GM18505 (cell line): ENCODE data around the gene USP16.

Experiments
- ATAC-seq: cut with Tn5 transposase; IDR thresholded peaks from one replicate; pipeline ENCODE4 v1.9.1; 2021; ENCODE audit not compliant: unreplicated experiment
- POLR2A ChIP-seq: IDR thresholded peaks from 4 replicates; pipeline ENCODE4 v1.6.1; 2011; ENCODE audit warnings: borderline replicate concordance; ENCODE audit not compliant: insufficient read depth, insufficient read length; ENCODE audit errors: extremely low read depth

The USP16 gene

GRCh38 chr21:29085106-29085752 lies 60.8 kb downstream of the USP16 start:
- ATAC-seq, result no peak
- no peak for TF ChIP-seq POLR2A

GRCh38 chr21:29091033-29091432 lies 66.6 kb downstream of the USP16 start:
- TF ChIP-seq POLR2A, result no peak
- no peak for ATAC-seq

GRCh38 chr21:29092102-29092959 lies 67.9 kb downstream of the USP16 start:
- no peak for ATAC-seq
- TF ChIP-seq POLR2A, result no peak

DNA sequence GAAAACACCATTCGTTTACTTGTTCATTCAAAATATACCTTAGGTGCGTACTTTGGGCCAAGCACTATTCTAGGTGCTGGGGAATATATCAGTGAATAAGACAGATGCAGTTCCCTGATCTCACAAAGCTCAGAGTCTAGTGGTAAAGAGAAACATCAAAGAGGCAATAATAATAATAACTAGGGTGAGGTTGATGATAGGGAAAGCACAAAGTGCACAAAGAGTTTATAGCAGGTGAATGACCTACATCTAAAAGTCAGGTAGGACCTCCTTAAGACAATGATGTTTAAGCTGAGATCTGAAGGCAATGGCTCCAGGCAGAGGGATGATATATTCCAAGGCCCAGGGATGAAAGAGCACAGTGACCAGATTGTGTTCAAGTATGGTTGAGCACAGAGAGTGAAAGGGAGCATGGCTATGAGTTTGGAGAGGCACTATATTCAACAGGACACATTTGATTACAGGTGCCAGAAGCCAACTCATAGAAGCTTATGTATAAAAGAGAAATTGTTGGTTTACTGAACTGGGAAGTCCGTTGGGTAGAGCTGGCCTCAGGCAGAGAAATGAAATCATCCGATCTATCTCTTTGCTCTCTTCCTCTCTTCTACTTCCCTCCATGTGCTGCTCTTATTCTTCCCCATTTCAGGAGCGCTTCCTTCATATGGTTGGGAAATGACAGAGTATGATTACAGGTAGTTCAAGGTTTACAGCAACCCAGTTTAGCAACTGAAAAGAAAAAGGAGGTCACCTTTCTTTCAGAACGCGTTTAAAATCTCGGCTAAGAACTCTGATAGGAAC lies 71.9 kb downstream of the USP16 start:
- no peak for TF ChIP-seq POLR2A
- no peak for ATAC-seq

DNA sequence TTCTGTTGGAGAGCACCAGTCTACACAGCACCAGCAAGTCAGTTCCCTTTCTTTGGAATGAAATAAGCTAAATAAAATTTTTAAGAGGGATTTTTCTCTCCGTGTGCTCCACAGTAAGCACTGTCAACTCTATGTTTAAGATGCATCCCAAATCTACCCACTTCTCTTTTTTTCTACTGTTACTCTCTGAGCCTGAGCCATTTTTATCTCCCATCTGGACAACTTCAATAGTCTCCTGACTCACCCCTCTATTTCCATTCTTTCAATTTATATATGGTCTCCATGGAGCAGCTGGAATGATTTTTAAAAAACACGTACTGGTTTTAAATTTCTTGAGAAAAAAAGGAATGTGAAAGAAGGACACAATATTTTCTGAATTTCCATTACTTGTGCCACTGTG lies 73.7 kb downstream of the USP16 start:
- TF ChIP-seq POLR2A, result no peak
- ATAC-seq, result no peak

GRCh38 chr21:29102791-29103257 lies 78.4 kb downstream of the USP16 start:
- no peak for TF ChIP-seq POLR2A
- no peak for ATAC-seq
